Hepatocyte (in vitro differentiated cells): ENCODE results near the gene NR6A1. TPM values are rescaled to one million over a fixed set of nuclear protein-coding genes. Genes with fewer than 3 reads are reported as not detected.

ENCODE experiments used
- DNase-seq: peaks from one replicate; pipeline ENCODE4 v3.0.0-alpha.2; 2016; ENCODE audit warnings: low spot score
- H2AFZ ChIP-seq: fragments of 200-600 bp; sonication (generic); 2 replicates; pipeline ENCODE4 v1.6.0; 2016; ENCODE audit warnings: antibody characterized with exemption, mild to moderate bottlenecking
- H3K27ac ChIP-seq: fragments of 200-600 bp; sonication (generic); 2 replicates; pipeline ENCODE4 v1.5.1; 2016; ENCODE audit warnings: mild to moderate bottlenecking
- H3K27me3 ChIP-seq: fragments of 200-600 bp; sonication (generic); 2 replicates; pipeline ENCODE4 v1.6.1; 2016
- H3K36me3 ChIP-seq: fragments of 200-600 bp; sonication (generic); replicated peaks from 2 replicates; pipeline ENCODE4 v1.5.1; 2016; ENCODE audit warnings: low read depth; ENCODE audit not compliant: insufficient read depth
- H3K4me1 ChIP-seq: fragments of 200-600 bp; sonication (generic); 2 replicates; pipeline ENCODE4 v1.5.1; 2016; ENCODE audit warnings: mild to moderate bottlenecking, moderate library complexity; ENCODE audit not compliant: insufficient read depth
- H3K4me2 ChIP-seq: fragments of 200-600 bp; sonication (generic); 2 replicates; pipeline ENCODE4 v1.6.0; 2016
- H3K4me3 ChIP-seq: fragments of 200-600 bp; sonication (generic); 2 replicates; pipeline ENCODE4 v1.5.1; 2016; ENCODE audit warnings: mild to moderate bottlenecking
- H3K79me2 ChIP-seq: fragments of 200-600 bp; sonication (generic); 2 replicates; pipeline ENCODE4 v1.6.0; 2017; ENCODE audit warnings: mild to moderate bottlenecking
- H3K9me2 ChIP-seq: fragments of 200-600 bp; sonication (generic); replicated peaks from 2 replicates; pipeline ENCODE4 v1.6.0; 2017; ENCODE audit warnings: mild to moderate bottlenecking; ENCODE audit not compliant: insufficient read depth
- H3K9me3 ChIP-seq: fragments of 200-600 bp; sonication (generic); 2 replicates; pipeline ENCODE4 v1.5.1; 2016; ENCODE audit warnings: low read depth, mild to moderate bottlenecking
- H4K20me1 ChIP-seq: fragments of 200-600 bp; sonication (generic); 2 replicates; pipeline ENCODE4 v1.6.0; 2016; ENCODE audit warnings: mild to moderate bottlenecking; ENCODE audit not compliant: insufficient read depth, poor library complexity, severe bottlenecking
- CTCF ChIP-seq: fragments of 200-600 bp; sonication (generic); IDR thresholded peaks from 2 replicates; pipeline ENCODE4 v1.5.1; 2016; ENCODE audit warnings: antibody characterized with exemption, mild to moderate bottlenecking; ENCODE audit not compliant: poor library complexity
- EZH2 ChIP-seq: fragments of 200-600 bp; sonication (generic); IDR thresholded peaks from 2 replicates; pipeline ENCODE4 v1.6.1; 2016; ENCODE audit warnings: antibody characterized with exemption, mild to moderate bottlenecking, borderline replicate concordance
- EZH2phosphoT487 ChIP-seq: fragments of 200-600 bp; sonication (generic); IDR thresholded peaks from one replicate; pipeline ENCODE4 v1.6.1; 2018; ENCODE audit warnings: antibody characterized with exemption, mild to moderate bottlenecking, low read depth, moderate library complexity; ENCODE audit not compliant: unreplicated experiment, severe bottlenecking
- WGBS: methylation state at CpG from one replicate; pipeline ENCODE4 v1.1.6; 2016; ENCODE audit warnings: low lambda C conversion rate; ENCODE audit errors: missing lambda C conversion rate; 5-methylcytosine and 5-hydroxymethylcytosine counted together
- polyA plus RNA-seq: library from polyadenylated mRNA; unstranded; fragments of >200 nt; fragmentation: Nextera tagmentation; extraction: Ambion mirVana; gene quantifications from 2 replicates; pipeline ENCODE4 v1.2.1, GENCODE V29; 2016
- total RNA-seq: library from RNA; depleted of rRNA; stranded (reverse); fragments of >200 nt; gene quantifications from 2 replicates; pipeline ENCODE4 v1.2.3, GENCODE V29; 2014

Gene NR6A1
- total and polyA plus RNA-seq, 2 experiments from 2014 or later = 1.2 to 4.0 TPM

- Histone ChIP-seq H3K9me3 (no peaks in the 10 kb centered on the region), H4K20me1 (no peaks in the 10 kb centered on the region), H3K27ac (no peak overlapping the region), H3K4me3 (no peak overlapping the region), H2AFZ (no peak overlapping the region), H3K4me1 (no peaks in the 10 kb centered on the region), H3K36me3 (no peaks in the 10 kb centered on the region), H3K4me2 (no peak overlapping the region), H3K9me2 (no peaks in the 10 kb centered on the region), H3K79me2 (no peaks in the 10 kb centered on the region), H3K27me3 (peaks cover 12% of the 10 kb centered on the region)
- 88% methylated on average over 31 of the region's 31 CpGs for WGBS
- no peak for DNase-seq
- no peak for TF ChIP-seq CTCF
- TF ChIP-seq EZH2phosphoT487 = no peak
- TF ChIP-seq EZH2 = no peak
Measured at GRCh38 chr9:124495126-124496074, 275.7 kb downstream of the NR6A1 start.

- Histone ChIP-seq H2AFZ (no peak overlapping the region), H3K4me3 (no peak overlapping the region), H4K20me1 (no peaks in the 10 kb centered on the region), H3K27me3 (peaks cover 4% of the 10 kb centered on the region), H3K36me3 (no peaks in the 10 kb centered on the region), H3K9me2 (no peaks in the 10 kb centered on the region), H3K9me3 (no peaks in the 10 kb centered on the region), H3K4me1 (no peaks in the 10 kb centered on the region), H3K79me2 (no peaks in the 10 kb centered on the region), H3K27ac (no peak overlapping the region), H3K4me2 (no peak overlapping the region)
- 87% methylated on average over 18 of the region's 18 CpGs for WGBS
- DNase-seq = no peak
- TF ChIP-seq EZH2phosphoT487 = no peak
- TF ChIP-seq EZH2 = no peak
- no peak for TF ChIP-seq CTCF
Measured at GRCh38 chr9:124493794-124494479, 277.2 kb downstream of the NR6A1 start.

GRCh38 chr9:124493218-124493617 lies 277.9 kb downstream of the NR6A1 start:
- H4K20me1 ChIP-seq = no peaks in the 10 kb centered on the region
- no peak overlapping the region for H3K27ac ChIP-seq
- no peaks in the 10 kb centered on the region for H3K79me2 ChIP-seq
- H3K36me3 ChIP-seq = no peaks in the 10 kb centered on the region
- WGBS = 94% methylated on average over 4 of the region's 4 CpGs
- no peaks in the 10 kb centered on the region for H3K9me2 ChIP-seq
- H3K27me3 ChIP-seq = peaks cover 7% of the 10 kb centered on the region
- no peak overlapping the region for H2AFZ ChIP-seq
- DNase-seq = no peak
- TF ChIP-seq EZH2phosphoT487 = no peak
- TF ChIP-seq EZH2 = no peak
- no peak for TF ChIP-seq CTCF
- no peak overlapping the region for H3K4me3 ChIP-seq
- H3K4me2 ChIP-seq = no peak overlapping the region
- no peaks in the 10 kb centered on the region for H3K4me1 ChIP-seq
- no peaks in the 10 kb centered on the region for H3K9me3 ChIP-seq
